Measurements from ENCODE around the gene ADCY9.
A peak's percentile ranks its signal among the peaks of the same experiment; 100 is the strongest.

DNA sequence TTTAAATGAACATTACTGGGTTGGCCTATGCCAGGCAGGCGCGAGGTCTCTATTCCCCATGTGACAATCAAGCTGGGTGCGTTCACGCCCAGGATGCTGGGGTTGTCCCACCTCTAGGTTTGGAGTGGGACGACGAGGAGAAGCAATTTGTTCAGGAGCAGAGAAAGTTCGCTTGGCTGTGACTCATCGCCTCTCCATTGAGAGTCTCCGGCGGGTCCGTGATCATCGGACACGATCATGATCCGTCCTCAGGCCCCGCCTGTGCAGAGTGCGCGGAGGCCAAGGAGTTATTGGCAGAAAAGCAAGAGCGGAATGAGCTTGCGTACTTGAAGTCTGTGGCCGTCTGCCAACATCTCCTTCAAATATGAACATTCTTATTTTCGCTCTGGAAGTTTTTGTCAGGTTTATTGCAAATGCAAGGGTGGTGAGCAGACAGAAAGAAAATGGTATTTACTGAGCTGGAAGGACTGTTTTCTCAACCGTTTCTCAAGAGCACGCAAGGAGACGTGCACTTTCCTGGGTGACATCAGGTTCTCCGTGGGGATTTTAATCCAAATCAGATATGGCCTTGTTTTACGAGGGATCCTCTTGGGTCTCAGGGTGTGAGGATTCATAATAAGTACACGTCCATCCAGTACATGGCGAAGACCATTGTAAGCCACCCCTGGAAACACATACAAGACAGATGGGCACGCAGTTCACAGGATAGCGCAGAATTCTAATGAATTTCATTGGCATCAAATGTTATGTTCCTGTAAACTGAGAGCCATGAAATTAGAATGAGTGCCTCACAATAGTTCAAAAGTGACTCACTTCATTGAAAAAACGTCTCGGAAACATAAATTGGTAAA is 165.7 kb downstream of the ADCY9 start:
- TF ChIP-seq CTCF (IDR thresholded peaks at IDR 0.05) (no peak), EP300 (IDR thresholded peaks at IDR 0.05) (peak in 1 of 2 donors; percentile 87), POLR2A (IDR thresholded peaks at IDR 0.05) (no peak)

Data from tibial nerve (tissue), 4 donors.